Activated effector memory CD4-positive, alpha-beta T cell treated with Interleukin-2 at 50 U/mL for 16 hours (primary cell): ENCODE measurements around the gene POLR1A.

Source experiments
- DNase-seq: peaks from one replicate; pipeline ENCODE4 v3.0.0-alpha.2; 2020

The POLR1A gene

DNA sequence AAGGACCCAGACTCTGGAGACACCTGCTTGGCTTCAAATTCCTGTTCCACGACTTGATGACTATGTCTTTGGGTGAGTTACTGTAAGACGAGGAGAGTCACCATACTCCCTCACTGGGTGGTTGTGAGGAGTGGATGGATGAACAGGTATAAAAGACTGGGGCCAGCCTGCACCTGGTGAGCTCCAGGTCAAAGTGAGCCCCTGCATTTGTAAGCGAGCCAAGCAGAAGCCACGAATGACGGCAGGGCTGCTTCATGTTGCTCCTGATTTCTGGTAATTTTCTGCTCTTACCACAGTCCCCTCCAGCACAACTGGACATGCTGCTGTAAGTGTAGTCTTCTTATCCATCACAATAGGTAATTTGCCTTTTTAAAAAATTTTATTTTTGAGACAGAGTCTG lies 86.6 kb downstream of the POLR1A start:
- DNase-seq, result no peak

DNA sequence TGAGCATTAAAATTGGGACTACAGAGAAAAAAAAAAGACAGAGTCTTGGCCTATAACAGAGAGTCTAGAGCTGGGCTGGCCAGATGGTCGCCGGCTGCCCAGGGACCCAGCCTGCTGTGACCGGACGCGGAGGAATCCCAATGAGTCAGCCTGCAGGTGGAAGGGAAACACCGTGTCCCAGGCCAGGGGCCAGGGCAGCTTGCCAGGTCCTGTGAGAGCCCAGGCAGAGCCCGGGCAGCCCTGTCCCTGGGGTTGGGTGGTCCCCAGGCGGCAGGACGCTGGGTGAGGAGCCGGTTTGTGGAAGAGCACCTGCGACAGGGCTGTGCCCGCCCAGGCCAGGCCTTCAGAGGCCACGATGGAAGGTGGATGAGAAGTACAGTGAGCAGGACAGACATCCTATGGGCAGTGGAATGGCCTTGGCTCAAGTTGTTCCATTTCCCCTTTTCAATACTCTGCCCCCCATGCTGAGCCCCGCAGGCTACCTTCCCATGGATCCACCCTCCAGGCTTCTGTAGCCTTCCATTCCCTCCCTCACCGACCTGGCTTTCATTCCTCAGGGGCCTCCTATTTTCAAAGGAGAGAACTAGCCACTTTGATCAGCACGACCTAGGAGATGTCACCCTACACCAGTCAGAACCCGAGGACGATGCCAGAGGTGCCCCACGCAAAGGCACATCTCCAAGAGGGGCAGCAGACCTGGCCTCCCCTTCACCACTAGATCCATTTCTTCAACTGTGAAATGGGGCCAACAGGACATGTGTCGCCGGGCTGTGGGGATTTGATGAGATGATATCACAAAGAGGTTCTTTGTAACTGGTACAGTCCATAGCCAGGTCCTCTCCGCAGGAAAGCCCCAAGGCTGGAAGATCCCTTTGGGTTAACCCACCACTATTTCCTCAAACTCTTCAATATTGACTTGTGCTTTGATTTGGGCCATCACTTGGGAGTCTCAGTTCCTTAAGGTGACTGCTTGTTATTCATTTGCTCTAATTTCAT lies 87.5 kb downstream of the POLR1A start:
- DNase-seq, result no peak

- no peak for DNase-seq
These were observed 89.1 kb downstream of the POLR1A start for GRCh38 chr2:86016581-86016980.

GRCh38 chr2:86015699-86016098 lies 90.0 kb downstream of the POLR1A start:
- DNase-seq, result no peak

DNA sequence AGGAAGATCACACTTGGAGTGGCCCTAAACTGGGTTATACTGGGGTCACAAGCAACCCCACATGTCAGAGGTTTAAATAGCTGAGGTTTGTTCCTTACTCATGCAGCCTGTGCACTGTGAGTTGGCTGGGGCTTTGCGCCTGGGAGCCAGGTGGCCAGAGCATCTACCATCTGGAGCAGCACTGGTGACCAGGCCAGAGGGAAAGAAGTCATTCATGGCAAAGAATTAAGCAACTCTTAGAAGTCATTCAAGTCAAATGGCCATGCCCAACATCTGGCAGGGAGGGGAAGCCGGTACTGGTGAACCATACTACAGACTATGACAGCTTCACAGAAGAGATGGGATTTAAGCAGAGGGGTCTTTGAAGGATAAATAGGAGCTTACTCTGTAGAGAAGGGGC lies 90.7 kb downstream of the POLR1A start:
- DNase-seq, result no peak

GRCh38 chr2:86014493-86014892 lies 91.2 kb downstream of the POLR1A start:
- DNase-seq, result no peak

GRCh38 chr2:86012007-86012712 lies 93.5 kb downstream of the POLR1A start:
- no peak for DNase-seq

DNA sequence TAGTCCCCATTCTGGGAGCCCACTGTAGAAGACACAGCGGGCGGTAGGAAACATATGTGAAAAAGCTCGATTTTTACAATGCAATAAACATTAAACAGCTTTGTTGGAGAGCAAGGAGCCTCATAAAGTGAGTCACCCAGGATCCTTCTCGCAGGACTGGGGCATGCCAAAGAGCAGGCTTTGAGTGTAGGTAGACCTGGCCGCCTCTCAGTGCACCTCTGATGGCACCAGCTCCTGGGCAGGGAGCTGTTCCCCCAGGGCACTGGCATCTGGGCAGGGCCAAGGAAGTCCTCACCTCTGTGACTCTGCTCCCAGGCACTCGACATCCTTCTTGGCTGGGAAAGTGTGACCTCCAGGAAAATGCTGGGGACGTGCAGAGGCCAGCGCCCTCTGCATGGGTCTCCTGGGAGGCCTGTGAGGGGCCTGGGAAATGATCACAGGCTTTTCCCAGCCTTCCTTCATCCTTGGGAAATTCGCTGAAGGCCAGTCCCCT lies 94.2 kb downstream of the POLR1A start:
- DNase-seq, result no peak

DNA sequence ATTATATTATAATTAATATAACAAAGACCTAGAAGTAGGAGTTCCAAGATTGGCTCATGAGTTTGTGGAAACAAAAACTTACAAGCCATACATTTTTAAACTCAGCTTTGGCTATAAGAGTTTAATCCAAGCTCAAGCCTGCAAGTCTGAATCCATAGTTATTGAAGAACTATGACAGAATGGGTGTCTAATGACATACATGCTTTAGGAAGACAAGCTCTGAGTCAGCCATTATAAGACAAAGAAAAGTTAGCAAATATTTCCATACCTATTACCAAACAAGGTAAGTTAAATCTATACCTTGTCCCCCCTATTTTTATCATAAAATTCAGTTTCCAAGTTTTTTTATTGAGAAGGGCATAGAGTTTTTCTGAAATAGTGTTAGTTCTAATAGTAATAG lies 95.6 kb downstream of the POLR1A start:
- DNase-seq, result no peak

GRCh38 chr2:86006524-86006923 lies 99.2 kb downstream of the POLR1A start:
- DNase-seq, result no peak

- no peak for DNase-seq
These were observed 101.7 kb downstream of the POLR1A start for GRCh38 chr2:86003967-86004366.

DNA sequence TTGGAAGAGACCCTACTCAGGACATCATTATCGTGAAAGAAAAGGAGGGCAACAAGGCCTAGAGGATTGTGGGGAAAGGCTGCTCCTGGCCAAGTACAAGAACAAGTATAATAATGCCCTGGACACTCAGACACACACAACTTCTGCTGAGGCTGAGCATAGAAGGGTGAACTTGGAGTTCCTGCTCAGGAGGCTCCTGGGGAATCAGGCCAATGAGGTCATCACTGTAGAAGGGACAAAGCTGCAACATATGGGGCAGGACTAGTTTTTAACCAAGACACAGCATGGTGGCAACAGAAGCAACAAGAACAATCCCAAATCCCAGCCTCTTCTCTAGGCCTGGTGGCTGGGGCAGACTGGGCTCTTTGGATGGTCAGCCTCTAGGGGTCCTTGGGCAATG lies 102.6 kb downstream of the POLR1A start:
- DNase-seq, result no peak

- no peak for DNase-seq
These were observed 103.3 kb downstream of the POLR1A start for GRCh38 chr2:86002375-86002774.

GRCh38 chr2:86001326-86001725 lies 104.4 kb downstream of the POLR1A start:
- no peak for DNase-seq

GRCh38 chr2:86000938-86001312 lies 104.8 kb downstream of the POLR1A start:
- no peak for DNase-seq

- DNase-seq, result no peak
These were observed 105.4 kb downstream of the POLR1A start for GRCh38 chr2:86000131-86000937.

DNA sequence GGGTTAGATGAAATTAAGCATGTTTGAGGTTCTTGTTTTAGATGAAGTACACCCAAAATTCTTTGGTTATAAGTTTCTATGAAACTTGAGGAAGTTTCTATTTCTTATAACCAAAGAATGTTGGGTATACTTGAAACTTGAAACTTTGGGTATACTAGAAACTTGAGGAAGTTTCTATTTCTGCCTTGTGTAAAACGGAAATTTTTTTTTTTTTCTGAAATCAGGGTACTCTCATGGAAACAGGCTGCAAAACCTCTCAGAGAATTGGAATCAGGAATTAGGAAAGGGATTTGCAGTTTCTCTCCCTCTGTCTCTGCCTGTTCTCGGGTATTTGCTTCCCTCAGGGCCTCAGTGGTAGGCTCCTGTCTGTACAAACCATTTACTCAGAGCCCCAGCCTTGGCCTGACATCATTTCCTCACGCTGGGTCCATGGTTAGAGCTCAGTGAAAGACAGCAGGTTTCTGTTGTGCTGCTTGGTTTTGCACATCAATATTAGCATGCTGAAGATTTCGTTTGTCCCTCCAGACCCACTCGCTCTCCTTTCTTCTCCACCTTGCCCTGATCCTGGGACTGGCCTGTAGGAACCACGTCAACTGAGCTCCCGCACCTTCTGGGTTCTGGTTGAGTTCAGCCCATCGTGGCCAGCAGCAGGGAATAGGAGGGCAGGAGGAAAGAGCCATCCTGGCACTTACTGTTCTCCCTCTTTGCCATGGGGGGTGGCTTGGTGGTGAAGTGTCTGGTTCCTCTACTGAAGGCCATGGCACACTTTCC lies 106.4 kb downstream of the POLR1A start:
- peak; percentile 27 for DNase-seq

- DNase-seq, result no peak
These were observed 107.4 kb downstream of the POLR1A start for GRCh38 chr2:85998071-85998991.

GRCh38 chr2:85997017-85997970 lies 108.4 kb downstream of the POLR1A start:
- no peak for DNase-seq

DNA sequence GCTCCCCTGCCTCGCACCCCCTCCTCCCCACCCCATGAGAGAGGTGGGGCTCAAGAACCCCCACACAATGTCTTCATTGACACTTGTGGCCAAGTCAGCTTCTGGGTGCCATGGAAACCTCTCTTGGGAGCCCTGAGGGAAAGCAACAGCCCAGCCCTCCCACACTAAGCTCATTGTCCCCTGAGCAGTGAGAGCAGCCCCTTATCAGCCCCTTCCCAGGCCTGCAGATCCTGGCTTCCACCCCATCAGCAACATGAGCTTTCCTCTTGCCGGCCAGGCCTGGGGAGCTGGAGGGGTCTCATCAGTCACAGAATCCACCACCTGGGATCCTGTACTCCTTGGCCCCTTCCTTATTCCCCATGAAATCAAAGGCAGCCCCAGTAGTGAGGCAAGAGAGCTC lies 109.1 kb downstream of the POLR1A start:
- DNase-seq, result no peak
